ENCODE data around the gene COPB2. TPM values are rescaled to one million over a fixed set of nuclear protein-coding genes. Genes with fewer than 3 reads are reported as not detected.

The COPB2 gene
- total and polyA plus RNA-seq, 10 donors = 21.4 to 101 (median 88.0) TPM

- Histone ChIP-seq H3K27me3 (replicated peaks in 1 of 7) (no peaks in the 10 kb centered on the region), H3K4me3 (no peak overlapping the region), H3K4me1 (no peaks in the 10 kb centered on the region), H3K36me3 (peaks cover 0 to 39% (median 0%) of the 10 kb centered on the region in 6 donors), H3K9me3 (peaks cover 0 to 19% (median 15%) of the 10 kb centered on the region in 8 donors), H3K27ac (no peak overlapping the region)
- intact Hi-C loops (cut with DNase I; ENCODE audit: low total_unique reads) = no loop called here
- no peak for TF ChIP-seq POLR2A (IDR thresholded peaks at IDR 0.05)
- TF ChIP-seq POLR2AphosphoS5 (IDR thresholded peaks at IDR 0.05) = no peak
- no peak for TF ChIP-seq CTCF (IDR thresholded peaks at IDR 0.05 in 8 of 11, conservative IDR thresholded peaks at IDR 0.05 in 3 of 11)
- DNase-seq = no peak
- 79 to 91% (median 85%) methylated on average over 1 of the region's 1 CpG for WGBS, 5 donors
Measured at GRCh38 chr3:139421460-139421859, 32.0 kb upstream of the COPB2 start.

- intact Hi-C loops (cut with DNase I; ENCODE audit: low total_unique reads) = no loop called here
- 53 to 72% (median 66%) methylated on average over 1 of the region's 1 CpG for WGBS, 5 donors
- TF ChIP-seq POLR2AphosphoS5 (IDR thresholded peaks at IDR 0.05) = no peak
- no peak for TF ChIP-seq CTCF (IDR thresholded peaks at IDR 0.05 in 8 of 11, conservative IDR thresholded peaks at IDR 0.05 in 3 of 11)
- no peak for TF ChIP-seq POLR2A (IDR thresholded peaks at IDR 0.05)
- H3K36me3 ChIP-seq = peaks cover 0 to 39% (median 0%) of the 10 kb centered on the region in 6 donors
- peaks cover 0 to 23% (median 19%) of the 10 kb centered on the region in 8 donors for H3K9me3 ChIP-seq
- H3K4me3 ChIP-seq = no peak overlapping the region
- no peaks in the 10 kb centered on the region for H3K27me3 ChIP-seq (replicated peaks in 1 of 7)
- no peaks in the 10 kb centered on the region for H3K4me1 ChIP-seq
- no peak overlapping the region for H3K27ac ChIP-seq
- DNase-seq = no peak
Measured at GRCh38 chr3:139421040-139421439, 31.6 kb upstream of the COPB2 start.

GRCh38 chr3:139418144-139418543 is 28.7 kb upstream of the COPB2 start:
- 81 to 98% (median 84%) methylated on average over 2 of the region's 2 CpGs for WGBS, 5 donors
- H3K4me3 ChIP-seq = no peak overlapping the region
- TF ChIP-seq CTCF (IDR thresholded peaks at IDR 0.05 in 8 of 11, conservative IDR thresholded peaks at IDR 0.05 in 3 of 11) (no peak), POLR2A (IDR thresholded peaks at IDR 0.05) (no peak), POLR2AphosphoS5 (IDR thresholded peaks at IDR 0.05) (no peak)

GRCh38 chr3:139416275-139416674 is 26.8 kb upstream of the COPB2 start:
- 89 to 100% (median 97%) methylated on average over 1 of the region's 1 CpG for WGBS, 5 donors
- H3K4me1 ChIP-seq = no peaks in the 10 kb centered on the region
- H3K9me3 ChIP-seq = peaks cover 6 to 71% (median 67%) of the 10 kb centered on the region in 8 donors
- no peak for TF ChIP-seq CTCF (IDR thresholded peaks at IDR 0.05 in 8 of 11, conservative IDR thresholded peaks at IDR 0.05 in 3 of 11)
- TF ChIP-seq POLR2A (IDR thresholded peaks at IDR 0.05) = no peak
- no peak for TF ChIP-seq POLR2AphosphoS5 (IDR thresholded peaks at IDR 0.05)
- no peak overlapping the region for H3K4me3 ChIP-seq
- H3K27me3 ChIP-seq (replicated peaks in 1 of 7) = no peaks in the 10 kb centered on the region
- H3K27ac ChIP-seq = no peak overlapping the region
- peaks cover 0 to 7% (median 0%) of the 10 kb centered on the region in 6 donors for H3K36me3 ChIP-seq
- intact Hi-C loops (cut with DNase I; ENCODE audit: low total_unique reads) = no loop called here
- no peak for DNase-seq

More at GRCh38 chr3:139418144-139418543, 28.7 kb upstream of the COPB2 start:
- H3K4me1 ChIP-seq = no peaks in the 10 kb centered on the region
- peaks cover 6 to 52% (median 48%) of the 10 kb centered on the region in 8 donors for H3K9me3 ChIP-seq
- no peak overlapping the region for H3K27ac ChIP-seq
- no peaks in the 10 kb centered on the region for H3K27me3 ChIP-seq (replicated peaks in 1 of 7)
- H3K36me3 ChIP-seq = peaks cover 0 to 11% (median 0%) of the 10 kb centered on the region in 6 donors
- intact Hi-C loops (cut with DNase I; ENCODE audit: low total_unique reads) = no loop called here
- no peak for DNase-seq
